Chondrocyte (in vitro differentiated cells): ENCODE measurements around the gene MTA1. TPM values are rescaled to one million over a fixed set of nuclear protein-coding genes. Genes with fewer than 3 reads are reported as not detected.
A peak's percentile ranks its signal among the peaks of the same experiment; 100 is the strongest.

Source experiments
- DNase-seq: peaks from one replicate; pipeline ENCODE4 v3.0.0; 2021; ENCODE audit warnings: mixed read lengths, low spot score
- H3K27ac Mint-ChIP-seq: one replicate; pipeline ENCODE4 v1.8.0; 2021; ENCODE audit warnings: mild to moderate bottlenecking, moderate library complexity, mixed read lengths; ENCODE audit not compliant: unreplicated experiment
- H3K27me3 Mint-ChIP-seq: 2 replicates; pipeline ENCODE4 v1.8.0; 2021; ENCODE audit warnings: low read depth, mixed read lengths
- H3K36me3 Mint-ChIP-seq: 2 replicates; pipeline ENCODE4 v1.8.0; 2021; ENCODE audit warnings: low read depth, mixed read lengths
- H3K4me1 Mint-ChIP-seq: 2 replicates; pipeline ENCODE4 v1.8.0; 2021; ENCODE audit warnings: low read depth, mild to moderate bottlenecking, mixed read lengths
- H3K4me3 Mint-ChIP-seq: one replicate; pipeline ENCODE4 v1.8.0; 2021; ENCODE audit warnings: mild to moderate bottlenecking, moderate library complexity, mixed read lengths; ENCODE audit not compliant: unreplicated experiment
- H3K9me3 Mint-ChIP-seq: 2 replicates; pipeline ENCODE4 v1.8.0; 2021; ENCODE audit warnings: low read depth, mixed read lengths
- total RNA-seq: library from RNA; stranded (reverse); gene quantifications from 3 replicates; pipeline ENCODE4 v1.2.1, GENCODE V29; 2021
- TF ChIP-seq, protein P1 (sequence below): fragments of 200-600 bp; sonication (generic); IDR thresholded peaks from 2 replicates; pipeline ENCODE4 v1.5.0; 2021; ENCODE audit warnings: antibody characterized with exemption, mild to moderate bottlenecking, moderate library complexity

The MTA1 gene
- total RNA-seq, 1 donor from 2014 or later, result 83.6 TPM

- Mint-ChIP-seq H3K36me3 (peaks cover 2% of the 10 kb centered on the region), H3K27ac (no peak overlapping the region), H3K4me1 (no peaks in the 10 kb centered on the region), H3K9me3 (peaks cover 9% of the 10 kb centered on the region), H3K4me3 (no peak overlapping the region), H3K27me3 (peaks cover 19% of the 10 kb centered on the region)
- DNase-seq, result no peak
- TF ChIP-seq, protein P1, sequence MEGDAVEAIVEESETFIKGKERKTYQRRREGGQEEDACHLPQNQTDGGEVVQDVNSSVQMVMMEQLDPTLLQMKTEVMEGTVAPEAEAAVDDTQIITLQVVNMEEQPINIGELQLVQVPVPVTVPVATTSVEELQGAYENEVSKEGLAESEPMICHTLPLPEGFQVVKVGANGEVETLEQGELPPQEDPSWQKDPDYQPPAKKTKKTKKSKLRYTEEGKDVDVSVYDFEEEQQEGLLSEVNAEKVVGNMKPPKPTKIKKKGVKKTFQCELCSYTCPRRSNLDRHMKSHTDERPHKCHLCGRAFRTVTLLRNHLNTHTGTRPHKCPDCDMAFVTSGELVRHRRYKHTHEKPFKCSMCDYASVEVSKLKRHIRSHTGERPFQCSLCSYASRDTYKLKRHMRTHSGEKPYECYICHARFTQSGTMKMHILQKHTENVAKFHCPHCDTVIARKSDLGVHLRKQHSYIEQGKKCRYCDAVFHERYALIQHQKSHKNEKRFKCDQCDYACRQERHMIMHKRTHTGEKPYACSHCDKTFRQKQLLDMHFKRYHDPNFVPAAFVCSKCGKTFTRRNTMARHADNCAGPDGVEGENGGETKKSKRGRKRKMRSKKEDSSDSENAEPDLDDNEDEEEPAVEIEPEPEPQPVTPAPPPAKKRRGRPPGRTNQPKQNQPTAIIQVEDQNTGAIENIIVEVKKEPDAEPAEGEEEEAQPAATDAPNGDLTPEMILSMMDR, result no peak
Observed at GRCh38 chr14:105517096-105517495, 97.5 kb downstream of the MTA1 start.

DNA sequence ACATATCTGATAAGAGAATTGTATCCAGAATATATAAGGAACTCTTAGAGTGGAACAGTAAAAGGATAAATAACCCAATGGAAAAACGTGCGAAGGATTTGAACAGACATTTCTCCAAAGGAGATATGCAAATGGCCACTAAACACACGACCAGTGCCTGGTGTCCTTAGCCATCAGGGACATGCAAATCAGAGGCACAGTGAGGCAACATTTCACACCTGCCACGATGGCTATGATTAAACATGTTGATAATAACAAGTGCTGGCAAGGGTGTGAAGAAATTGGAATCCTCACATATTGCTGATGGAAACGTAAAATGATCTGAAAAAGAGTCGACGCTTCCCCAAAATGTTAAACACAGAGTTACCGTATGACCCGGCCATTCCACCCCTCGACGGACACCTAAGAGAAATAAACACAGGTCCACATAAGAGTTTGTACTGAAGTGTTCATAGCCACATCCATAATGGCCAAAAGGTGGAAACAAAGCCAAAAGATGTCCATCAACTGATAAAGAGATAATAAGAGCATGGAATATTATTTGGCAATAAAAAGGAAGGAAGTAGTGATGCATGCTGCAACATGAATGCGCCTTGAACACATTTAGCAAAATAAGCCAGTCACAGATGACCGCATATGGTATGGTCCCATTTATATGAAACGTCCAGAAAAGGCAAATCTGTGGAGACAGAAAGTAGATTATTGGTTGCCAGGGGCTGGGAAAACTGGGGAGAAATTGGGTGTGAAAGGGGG is 100.5 kb downstream of the MTA1 start:
- H3K36me3 Mint-ChIP-seq, result peaks cover 2% of the 10 kb centered on the region
- no peaks in the 10 kb centered on the region for H3K4me1 Mint-ChIP-seq
- TF ChIP-seq, protein P1, result no peak
- no peak overlapping the region for H3K27ac Mint-ChIP-seq
- peak; percentile 19 for DNase-seq
- peaks cover 9% of the 10 kb centered on the region for H3K9me3 Mint-ChIP-seq
- no peak overlapping the region for H3K4me3 Mint-ChIP-seq
- H3K27me3 Mint-ChIP-seq, result peaks cover 12% of the 10 kb centered on the region

Other genes starting within 250 kb of the MTA1 start
- gene NUDT14, start 238.5 kb upstream of the MTA1 start, total RNA-seq, result 13.7 to 37.4 TPM (median 35.0 TPM) in 3 replicates
- gene BTBD6, start 171.3 kb upstream of the MTA1 start, total RNA-seq, result 52.7 to 54.3 TPM (median 53.1 TPM) in 3 replicates
- gene BRF1, start 118.8 kb upstream of the MTA1 start, total RNA-seq, result 26.1 to 31.0 TPM (median 26.2 TPM) in 3 replicates
- 82.6 to 89.5 TPM (median 87.1 TPM) in 3 replicates for gene PACS2, start 105.1 kb upstream of the MTA1 start, total RNA-seq
- 0.60 to 2.9 TPM (median 2.2 TPM) in 3 replicates for gene TEX22, start 21.3 kb upstream of the MTA1 start, total RNA-seq
- 166 to 264 TPM (median 247 TPM) in 3 replicates for gene CRIP2, start 55.0 kb downstream of the MTA1 start, total RNA-seq
- gene CRIP1, start 67.1 kb downstream of the MTA1 start, total RNA-seq, result 38.7 to 181 TPM (median 174 TPM) in 3 replicates
- 12.9 to 15.5 TPM (median 14.3 TPM) in 3 replicates for gene TEDC1, start 71.4 kb downstream of the MTA1 start, total RNA-seq
- 4.4 to 8.9 TPM (median 6.0 TPM) in 3 replicates for gene TMEM121, start 106.8 kb downstream of the MTA1 start, total RNA-seq